Mucosa of descending colon (tissue), 3 donors: ENCODE results near the gene FBXW11. TPM values are rescaled to one million over a fixed set of nuclear protein-coding genes. Genes with fewer than 3 reads are reported as not detected.

Source experiments
- ATAC-seq: fragments of 200-7000 bp; cut with Tn5 transposase; one replicate; pipeline ENCODE4 v1.9.1; 2020; ENCODE audit warnings: mild to moderate bottlenecking, moderate library complexity
- DNase-seq, 3 donors: peaks; one replicate each; pipeline ENCODE4 v3.0.0-alpha.2; 2020
- H3K36me3 ChIP-seq: fragments of 200-600 bp; one replicate; pipeline ENCODE4 v1.8.0; 2021; ENCODE audit warnings: low read depth, mild to moderate bottlenecking
- H3K4me1 ChIP-seq: fragments of 200-600 bp; one replicate; pipeline ENCODE4 v1.8.0; 2021; ENCODE audit warnings: low read depth, mild to moderate bottlenecking
- H3K4me3 ChIP-seq: fragments of 200-600 bp; one replicate; pipeline ENCODE4 v1.8.0; 2021; ENCODE audit warnings: mild to moderate bottlenecking
- H3K9me3 ChIP-seq: fragments of 200-600 bp; one replicate; pipeline ENCODE4 v1.8.0; 2021; ENCODE audit warnings: mild to moderate bottlenecking
- CTCF ChIP-seq: fragments of 200-600 bp; IDR thresholded peaks from one replicate; pipeline ENCODE4 v1.8.0; 2022; ENCODE audit warnings: antibody characterized with exemption, mild to moderate bottlenecking
- intact Hi-C, 2 donors: fragments of 100-400 bp; cut with DNase I in 1 of 2; cut with micrococcal nuclease in 1 of 2; formaldehyde crosslinking; loops; one replicate each; pipeline versions ENCODE4 v1.11.0 to v1.11.1; 2022; cut with DNase I, micrococcal nuclease
- total RNA-seq, 3 donors: library from RNA; stranded (reverse); fragmentation: NEBNext Ultra II Directional in 2 of 3; extraction: Animal tissue kit (Norgen Biotek cat#: 25700) in 2 of 3; gene quantifications; one replicate each; pipeline versions ENCODE4 v1.2.1 to v1.2.4, GENCODE V29; 2021 to 2023
- donor health status: DM: no; HTN: no; CAD: no; lungs with moderate emphysema.
- donor health status: DM: no; HTN: no; CAD: no.
- donor health status: DM: no; HTN: yes; CAD: no.

The FBXW11 gene
- total RNA-seq, 3 donors from 2014 or later: 37.2 to 50.2 (median 39.5) TPM

GRCh38 chr5:171840711-171841522 is 165.5 kb downstream of the FBXW11 start:
- TF ChIP-seq CTCF: no peak
- no peak overlapping the region for H3K4me3 ChIP-seq
- no peak for DNase-seq
- H3K36me3 ChIP-seq: no peaks in the 10 kb centered on the region
- H3K4me1 ChIP-seq: no peaks in the 10 kb centered on the region
- H3K9me3 ChIP-seq: no peaks in the 10 kb centered on the region
- ATAC-seq: no peak
- intact Hi-C loops: no loop called here

- no peaks in the 10 kb centered on the region for H3K4me1 ChIP-seq
These were observed 166.4 kb downstream of the FBXW11 start for GRCh38 chr5:171840066-171840465.

GRCh38 chr5:171839112-171839511 is 167.3 kb downstream of the FBXW11 start:
- intact Hi-C loops: no loop called here
- Histone ChIP-seq H3K4me1 (no peaks in the 10 kb centered on the region), H3K4me3 (no peak overlapping the region), H3K36me3 (no peaks in the 10 kb centered on the region), H3K9me3 (no peaks in the 10 kb centered on the region)
- ATAC-seq: no peak
- TF ChIP-seq CTCF: no peak
- no peak for DNase-seq

More at GRCh38 chr5:171840066-171840465, 166.4 kb downstream of the FBXW11 start:
- intact Hi-C loops: no loop called here
- no peak for TF ChIP-seq CTCF
- no peak for ATAC-seq
- H3K4me3 ChIP-seq: no peak overlapping the region
- no peaks in the 10 kb centered on the region for H3K9me3 ChIP-seq
- H3K36me3 ChIP-seq: no peaks in the 10 kb centered on the region
- no peak for DNase-seq

GRCh38 chr5:171838066-171838465 is 168.4 kb downstream of the FBXW11 start:
- Histone ChIP-seq H3K36me3 (no peaks in the 10 kb centered on the region), H3K9me3 (no peaks in the 10 kb centered on the region), H3K4me1 (no peaks in the 10 kb centered on the region), H3K4me3 (no peak overlapping the region)
- no peak for TF ChIP-seq CTCF
- ATAC-seq (no peak), DNase-seq (no peak)
- intact Hi-C loops: no loop called here

- no peak for TF ChIP-seq CTCF
- DNase-seq (no peak), ATAC-seq (no peak)
- Histone ChIP-seq H3K36me3 (no peaks in the 10 kb centered on the region), H3K9me3 (no peaks in the 10 kb centered on the region), H3K4me3 (no peak overlapping the region), H3K4me1 (no peaks in the 10 kb centered on the region)
- intact Hi-C loops: no loop called here
These were observed 168.9 kb downstream of the FBXW11 start for GRCh38 chr5:171837522-171837921.
